GM18526 (cell line): ENCODE measurements around the gene BPGM.
A peak's percentile ranks its signal among the peaks of the same experiment; 100 is the strongest.

Source experiments
- POLR2A ChIP-seq: IDR thresholded peaks from 3 replicates; pipeline ENCODE4 v1.6.1; 2011; ENCODE audit not compliant: insufficient read length; ENCODE audit errors: extremely low read depth

Gene BPGM

DNA sequence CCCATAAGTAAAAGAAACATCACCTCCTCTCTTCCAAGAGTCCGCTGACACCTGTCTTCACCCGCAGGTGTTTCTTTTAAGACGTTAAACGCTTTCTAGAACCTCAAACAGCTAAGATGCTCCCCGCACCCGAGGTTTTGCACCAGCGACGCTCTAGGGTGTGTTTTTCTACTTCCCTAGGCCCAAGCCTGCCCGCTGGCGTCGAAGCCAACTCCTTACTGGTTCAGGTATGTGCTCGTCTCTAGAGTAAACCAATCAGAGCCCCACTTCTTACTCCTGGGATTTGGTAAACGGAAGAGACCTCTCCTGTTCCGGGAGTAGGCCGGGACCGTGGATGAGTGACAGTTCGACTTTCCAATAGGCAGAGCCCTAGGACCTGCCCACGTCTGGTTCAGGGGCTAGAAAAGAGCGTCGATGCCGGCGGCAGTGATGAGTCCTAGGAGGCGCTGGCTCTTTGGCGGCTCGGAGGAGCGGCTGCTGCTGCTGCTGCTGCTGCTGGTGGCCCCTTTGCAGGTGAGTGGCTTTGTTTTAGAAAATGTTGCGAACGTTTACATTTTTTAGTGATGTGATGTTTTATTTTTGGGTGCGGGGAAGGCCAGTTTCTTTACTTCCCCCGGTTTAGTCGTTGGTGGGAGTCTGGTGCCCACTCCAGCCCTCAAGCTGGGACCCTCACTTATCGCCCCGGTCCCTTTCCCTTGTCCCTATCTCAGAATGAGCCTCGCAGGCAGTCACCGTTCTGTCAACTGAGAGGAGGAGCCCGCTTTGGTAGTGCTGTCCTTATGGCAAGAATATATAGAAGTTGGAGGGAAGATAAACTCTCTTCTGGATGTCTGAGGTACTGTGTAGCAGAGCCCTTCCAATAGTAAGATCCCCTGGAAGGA, at the start of gene BPGM:
Gene BPGM (plus strand): TSS at position 429 of the 881 bp plus-strand sequence. CDS start 14,655 bp downstream, outside the sequence.
- TF ChIP-seq POLR2A, result peak; percentile 98

GRCh38 chr7:134599371-134599770, 47.3 kb upstream of the BPGM start:
- TF ChIP-seq POLR2A, result no peak

- no peak for TF ChIP-seq POLR2A
Observed at GRCh38 chr7:134601459-134601858, 45.2 kb upstream of the BPGM start.

DNA sequence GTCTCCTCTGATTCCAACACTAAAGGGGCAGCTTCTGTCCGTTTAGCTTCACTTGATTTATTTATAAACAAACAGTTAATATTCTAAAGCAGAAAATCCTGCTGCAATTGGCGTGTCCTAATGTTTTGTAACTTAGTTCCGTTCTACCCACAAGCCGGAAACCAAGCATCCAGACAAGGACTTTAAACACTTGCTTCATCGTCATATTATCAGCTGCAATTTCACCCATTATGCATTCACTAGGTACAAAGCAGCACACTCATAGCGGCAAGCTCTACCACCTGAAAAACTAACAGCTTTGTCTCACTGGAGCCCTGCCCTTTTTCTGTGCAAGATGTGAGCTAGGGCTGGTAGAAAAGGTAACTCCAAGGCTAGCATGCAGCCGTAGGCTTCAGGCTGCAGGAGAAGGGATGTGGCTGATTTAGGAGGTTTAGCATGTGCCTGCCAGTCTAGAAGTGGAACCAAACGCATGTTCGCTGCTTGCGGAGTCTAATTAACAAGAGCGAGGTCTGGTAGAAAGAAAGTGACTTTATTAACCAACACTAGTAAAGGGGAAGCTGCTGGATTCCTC, 43.7 kb upstream of the BPGM start:
- TF ChIP-seq POLR2A, result no peak

DNA sequence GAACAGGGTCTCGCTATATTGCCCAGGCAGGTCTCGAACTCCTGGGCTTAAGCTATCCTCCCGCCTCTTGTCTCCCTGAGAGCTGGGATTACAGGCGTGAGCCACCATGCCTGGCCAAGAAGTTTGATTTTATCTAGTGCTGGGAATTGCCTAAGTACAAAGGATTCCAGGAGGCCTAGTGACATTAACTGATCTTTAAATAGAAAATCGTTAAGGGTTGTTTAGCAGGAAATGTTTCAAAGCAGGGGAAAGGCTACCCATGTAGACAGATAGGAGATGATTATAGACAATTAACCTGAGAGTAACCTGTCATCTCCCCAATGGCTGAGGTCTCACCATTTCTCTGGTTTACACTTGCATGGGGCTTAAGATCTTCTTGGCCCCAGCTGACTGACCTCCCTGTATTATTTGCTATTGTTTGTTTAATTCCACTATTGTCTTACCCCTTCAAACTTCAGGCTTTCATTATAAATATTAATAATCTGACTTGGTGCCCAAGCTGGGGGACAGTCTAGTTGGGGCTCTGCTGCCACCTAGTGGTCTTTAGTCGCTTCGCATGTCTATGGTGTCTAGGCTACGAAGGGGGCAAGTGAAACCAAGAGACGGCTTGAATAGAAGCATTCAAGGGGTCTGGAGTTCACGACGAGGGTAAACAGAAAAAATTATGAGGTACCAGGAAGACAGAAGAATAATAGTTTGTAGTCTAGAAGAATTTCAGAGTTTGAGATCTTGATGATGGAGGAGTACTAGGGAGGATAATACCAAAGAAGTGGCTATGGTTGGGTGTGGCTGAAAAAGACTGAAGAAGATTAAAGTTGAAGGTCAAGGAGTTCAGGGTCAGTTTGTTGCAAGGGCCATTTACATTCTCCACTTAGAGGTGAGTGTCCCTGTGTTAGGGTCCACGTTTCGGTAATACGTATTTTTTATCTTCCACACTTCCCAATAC, 40.4 kb upstream of the BPGM start:
- no peak for TF ChIP-seq POLR2A

- TF ChIP-seq POLR2A, result no peak
Observed at GRCh38 chr7:134611611-134612151, 35.0 kb upstream of the BPGM start.

GRCh38 chr7:134612197-134612596, 34.5 kb upstream of the BPGM start:
- TF ChIP-seq POLR2A, result no peak

- no peak for TF ChIP-seq POLR2A
Observed at GRCh38 chr7:134613623-134614347, 32.9 kb upstream of the BPGM start.

- no peak for TF ChIP-seq POLR2A
Observed at GRCh38 chr7:134616611-134617010, 30.0 kb upstream of the BPGM start.

DNA sequence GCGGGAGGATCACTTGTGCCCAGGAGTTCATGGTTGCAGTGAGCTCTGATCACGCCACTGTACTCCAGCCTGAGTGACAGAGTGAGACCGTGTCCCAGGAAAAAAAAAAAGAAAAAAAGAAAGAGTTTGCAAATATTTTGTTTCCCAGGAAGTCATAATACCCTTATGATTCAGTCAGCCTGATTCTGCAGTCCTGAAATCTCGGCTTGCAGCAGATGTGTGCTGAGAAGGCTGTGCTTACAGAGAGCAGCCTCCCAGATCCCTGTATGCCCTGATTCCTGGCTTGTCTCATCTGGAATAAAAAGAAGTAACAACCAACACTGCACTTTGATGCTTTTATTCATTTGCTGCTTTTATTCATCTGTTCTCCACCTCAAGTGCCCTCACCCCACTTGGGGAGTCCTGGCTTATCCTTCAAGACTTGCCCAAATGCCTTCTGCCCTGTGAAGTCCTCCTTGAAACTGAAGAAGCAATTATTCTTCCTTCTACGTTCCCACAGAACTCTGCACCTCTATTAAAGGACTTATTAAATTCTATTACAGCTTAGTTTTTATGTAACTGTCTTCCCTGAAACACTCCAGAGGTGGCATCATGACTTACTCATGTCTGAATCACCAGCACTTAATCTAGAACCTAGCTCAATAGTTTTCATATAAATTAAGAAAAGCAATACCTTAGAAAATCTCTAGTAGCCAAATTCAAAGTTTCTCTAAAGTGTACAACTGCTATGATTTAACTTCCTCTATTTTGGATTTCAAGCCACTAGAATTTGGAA, 27.7 kb upstream of the BPGM start:
- TF ChIP-seq POLR2A, result no peak

- no peak for TF ChIP-seq POLR2A
Observed at GRCh38 chr7:134619627-134620331, 26.9 kb upstream of the BPGM start.

- no peak for TF ChIP-seq POLR2A
Observed at GRCh38 chr7:134622303-134622995, 24.2 kb upstream of the BPGM start.

GRCh38 chr7:134623193-134623592, 23.5 kb upstream of the BPGM start:
- no peak for TF ChIP-seq POLR2A
